PC-3 (cell line): ENCODE measurements around the gene ABCF3. TPM values are rescaled to one million over a fixed set of nuclear protein-coding genes. Genes with fewer than 3 reads are reported as not detected.
A peak's percentile ranks its signal among the peaks of the same experiment; 100 is the strongest.

Experiments
- ATAC-seq: fragments of 200-7000 bp; cut with Tn5 transposase; 2 replicates; pipeline ENCODE4 v1.9.1; 2020; ENCODE audit warnings: mild to moderate bottlenecking, moderate library complexity
- BruUV-seq: library from RNA; stranded (reverse); fragments of 400-500 nt; replicated peaks from 2 replicates; lab custom pipeline; 2021; lab: Mats Ljungman, UMichigan
- CTCF ChIA-PET: fragments of 300-600 bp; sonication (Branson Sonifier 250); formaldehyde crosslinking; loops from one replicate; lab custom pipeline; 2022; ENCODE audit warnings: antibody characterized with exemption; lab: Charles Lee
- POLR2A ChIA-PET: fragments of 300-600 bp; sonication (Branson Sonifier 250); formaldehyde crosslinking; loops from one replicate; lab custom pipeline; 2022; ENCODE audit warnings: antibody characterized with exemption; ENCODE audit not compliant: unreplicated experiment; lab: Charles Lee
- DNase-seq: peaks from one replicate; pipeline ENCODE4 v3.0.0-alpha.2; 2015
- H2AFZ ChIP-seq: fragments of 300-600 bp; sonication (generic); 2 replicates; pipeline ENCODE4 v1.6.0; 2016; ENCODE audit warnings: antibody characterized with exemption, low read length
- H3F3A ChIP-seq: fragments of 300-600 bp; sonication (generic); one replicate; pipeline ENCODE4 v1.6.0; 2017; ENCODE audit warnings: antibody characterized with exemption, low read length, control low read depth, mild to moderate bottlenecking; ENCODE audit not compliant: unreplicated experiment
- H3K27ac ChIP-seq: fragments of 300-600 bp; sonication (generic); 2 replicates; pipeline ENCODE4 v1.5.1; 2016; ENCODE audit warnings: mild to moderate bottlenecking, low read length
- H3K27me3 ChIP-seq: fragments of 300-600 bp; sonication (generic); 2 replicates; pipeline ENCODE4 v1.6.1; 2016; ENCODE audit warnings: low read length, mixed read lengths
- H3K36me3 ChIP-seq: fragments of 300-600 bp; sonication (generic); 2 replicates; pipeline ENCODE4 v1.6.1; 2016; ENCODE audit warnings: low read depth, mixed run types, low read length, mixed read lengths
- H3K4me1 ChIP-seq: fragments of 300-600 bp; sonication (generic); 2 replicates; pipeline ENCODE4 v1.5.1; 2016; ENCODE audit warnings: low read length; ENCODE audit not compliant: insufficient read depth
- H3K4me2 ChIP-seq: fragments of 300-600 bp; sonication (generic); 2 replicates; pipeline ENCODE4 v1.6.0; 2016; ENCODE audit warnings: low read length
- H3K4me3 ChIP-seq: fragments of 300-600 bp; sonication (generic); 2 replicates; pipeline ENCODE4 v1.5.1; 2016; ENCODE audit warnings: mild to moderate bottlenecking, low read length, mixed read lengths
- H3K79me2 ChIP-seq: fragments of 300-600 bp; sonication (generic); 2 replicates; pipeline ENCODE4 v1.6.1; 2017; ENCODE audit warnings: low read length, mixed read lengths
- H3K9ac ChIP-seq: fragments of 300-600 bp; sonication (generic); 2 replicates; pipeline ENCODE4 v1.6.0; 2016; ENCODE audit warnings: mild to moderate bottlenecking, low read length
- H3K9me2 ChIP-seq: fragments of 300-600 bp; sonication (generic); replicated peaks from 2 replicates; pipeline ENCODE4 v1.6.1; 2016; ENCODE audit warnings: mixed run types, low read length, mixed read lengths
- H3K9me3 ChIP-seq: fragments of 300-600 bp; sonication (generic); 2 replicates; pipeline ENCODE4 v1.6.1; 2016; ENCODE audit warnings: low read length, mixed read lengths
- H4K20me1 ChIP-seq: fragments of 300-600 bp; sonication (generic); 2 replicates; pipeline ENCODE4 v1.6.1; 2016; ENCODE audit warnings: low read length, mixed read lengths
- CTCF ChIP-seq: fragments of 300-600 bp; sonication (generic); conservative IDR thresholded peaks from 2 replicates; pipeline ENCODE4 v1.5.1; 2017; ENCODE audit warnings: antibody characterized with exemption, low read depth, mild to moderate bottlenecking, low read length
- EZH2 ChIP-seq: fragments of 300-600 bp; sonication (generic); IDR thresholded peaks from one replicate; pipeline ENCODE4 v1.6.1; 2017; ENCODE audit warnings: antibody characterized with exemption, mild to moderate bottlenecking, low read length; ENCODE audit not compliant: unreplicated experiment
- EZH2phosphoT487 ChIP-seq: fragments of 300-600 bp; sonication (generic); IDR thresholded peaks from 2 replicates; pipeline ENCODE4 v1.6.1; 2018; ENCODE audit warnings: mild to moderate bottlenecking, antibody characterized with exemption, low read length, borderline replicate concordance
- intact Hi-C: fragments of 100-400 bp; cut with micrococcal nuclease; formaldehyde crosslinking; loops from 2 replicates; pipeline ENCODE4 v1.9.0; 2023
- total RNA-seq: library from RNA; depleted of rRNA; stranded (reverse); fragments of >200 nt; gene quantifications from 2 replicates; pipeline ENCODE4 v1.2.3, GENCODE V29; 2014

The ABCF3 gene
- total RNA-seq, 1 experiment from 2014 or later, result 85.5 TPM

- Histone ChIP-seq H3K9me2 (no peaks in the 10 kb centered on the region), H4K20me1 (no peaks in the 10 kb centered on the region), H3K4me2 (peak overlapping the region; percentile 56; the same call in 1 of the 2 replicates), H3K9me3 (no peaks in the 10 kb centered on the region), H3K36me3 (no peaks in the 10 kb centered on the region), H3K4me1 (peaks cover 15% of the 10 kb centered on the region), H3K27me3 (peaks cover 7% of the 10 kb centered on the region), H3K4me3 (no peak overlapping the region), H3F3A (no peaks in the 10 kb centered on the region), H3K79me2 (no peaks in the 10 kb centered on the region), H3K9ac (no peak overlapping the region), H2AFZ (no peak overlapping the region), H3K27ac (no peak overlapping the region)
- TF ChIP-seq EZH2 (no peak), EZH2phosphoT487 (no peak), CTCF (no peak)
- no peak for ATAC-seq
- intact Hi-C loops, result loop anchor here (5.0 kb wide), 1 partner anchor 48 kb away; the partner anchor contains the start of gene ABCF3
- DNase-seq, result no peak
- POLR2A ChIA-PET, result no interaction called here
- no TSS peak for BruUV-seq
- CTCF ChIA-PET, result no interaction called here
These were observed 48.8 kb downstream of the ABCF3 start for GRCh38 chr3:184234671-184235380.

GRCh38 chr3:184235381-184236032 is 49.5 kb downstream of the ABCF3 start:
- ATAC-seq (no peak), DNase-seq (no peak)
- TF ChIP-seq EZH2phosphoT487 (no peak), EZH2 (no peak), CTCF (no peak)
- no peaks in the 10 kb centered on the region for H3K36me3 ChIP-seq
- intact Hi-C loops, result no loop called here
- BruUV-seq, result no TSS peak
- no peaks in the 10 kb centered on the region for H3K79me2 ChIP-seq
- no peak overlapping the region for H3K27ac ChIP-seq
- H3F3A ChIP-seq, result no peaks in the 10 kb centered on the region
- H4K20me1 ChIP-seq, result no peaks in the 10 kb centered on the region
- H2AFZ ChIP-seq, result no peak overlapping the region
- no peak overlapping the region for H3K4me2 ChIP-seq
- no peak overlapping the region for H3K9ac ChIP-seq
- H3K9me3 ChIP-seq, result no peaks in the 10 kb centered on the region
- CTCF ChIA-PET, result no interaction called here
- peaks cover under 1% of the 10 kb centered on the region for H3K27me3 ChIP-seq
- peaks cover 9% of the 10 kb centered on the region for H3K4me1 ChIP-seq
- no peaks in the 10 kb centered on the region for H3K9me2 ChIP-seq
- no peak overlapping the region for H3K4me3 ChIP-seq
- POLR2A ChIA-PET, result no interaction called here

GRCh38 chr3:184236033-184236410 is 50.0 kb downstream of the ABCF3 start:
- no peaks in the 10 kb centered on the region for H3K9me3 ChIP-seq
- no peak for TF ChIP-seq CTCF
- no peak for TF ChIP-seq EZH2
- no peak for TF ChIP-seq EZH2phosphoT487
- H2AFZ ChIP-seq, result no peak overlapping the region
- no peaks in the 10 kb centered on the region for H3K79me2 ChIP-seq
- H3K4me3 ChIP-seq, result no peak overlapping the region
- no peak overlapping the region for H3K27ac ChIP-seq
- intact Hi-C loops, result no loop called here
- no peaks in the 10 kb centered on the region; the same call in 1 of the 2 replicates for H3K27me3 ChIP-seq
- ChIA-PET POLR2A (no interaction called here), CTCF (no interaction called here)
- no peaks in the 10 kb centered on the region for H3F3A ChIP-seq
- DNase-seq (no peak), ATAC-seq (no peak)
- no peaks in the 10 kb centered on the region for H3K9me2 ChIP-seq
- H3K36me3 ChIP-seq, result no peaks in the 10 kb centered on the region
- H3K4me1 ChIP-seq, result peaks cover 9% of the 10 kb centered on the region
- no peak overlapping the region for H3K4me2 ChIP-seq
- no peak overlapping the region for H3K9ac ChIP-seq
- BruUV-seq, result no TSS peak
- no peaks in the 10 kb centered on the region for H4K20me1 ChIP-seq
